GM19324 (cell line): ENCODE measurements around the gene GOLGA7B.
"Not testable (repeated sequence)": the region's sequence is repeated elsewhere in the genome, so short reads cannot be mapped to it uniquely, and the experiment has no call there.

Experiments
- ATAC-seq: cut with Tn5 transposase; IDR thresholded peaks from one replicate; pipeline ENCODE4 v1.9.1; 2021; ENCODE audit warnings: mild to moderate bottlenecking, moderate library complexity; ENCODE audit not compliant: unreplicated experiment, low FRiP score

Gene GOLGA7B

GRCh38 chr10:97830064-97830463, 19.6 kb upstream of the GOLGA7B start:
- no peak for ATAC-seq

GRCh38 chr10:97831259-97831658, 18.4 kb upstream of the GOLGA7B start:
- no peak for ATAC-seq

DNA sequence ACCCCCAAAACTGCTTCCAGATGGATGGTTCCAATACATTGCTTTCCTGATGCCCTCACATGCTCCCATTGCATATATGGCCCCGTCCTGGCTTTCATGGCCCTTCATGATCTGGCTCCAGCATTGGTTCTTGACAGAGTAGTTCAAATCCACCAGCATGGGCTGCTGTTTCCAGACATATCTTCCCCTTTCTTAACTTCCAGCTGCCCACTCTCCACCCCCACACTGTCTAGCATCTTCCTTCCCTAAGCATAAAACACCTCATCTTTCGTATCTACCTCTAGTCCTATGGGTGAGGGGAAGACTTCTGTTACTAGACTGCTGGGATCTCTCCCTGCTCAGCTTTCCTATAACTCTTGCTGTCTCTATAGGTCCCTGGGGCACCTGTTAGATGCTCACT, 13.2 kb upstream of the GOLGA7B start:
- no peak for ATAC-seq

DNA sequence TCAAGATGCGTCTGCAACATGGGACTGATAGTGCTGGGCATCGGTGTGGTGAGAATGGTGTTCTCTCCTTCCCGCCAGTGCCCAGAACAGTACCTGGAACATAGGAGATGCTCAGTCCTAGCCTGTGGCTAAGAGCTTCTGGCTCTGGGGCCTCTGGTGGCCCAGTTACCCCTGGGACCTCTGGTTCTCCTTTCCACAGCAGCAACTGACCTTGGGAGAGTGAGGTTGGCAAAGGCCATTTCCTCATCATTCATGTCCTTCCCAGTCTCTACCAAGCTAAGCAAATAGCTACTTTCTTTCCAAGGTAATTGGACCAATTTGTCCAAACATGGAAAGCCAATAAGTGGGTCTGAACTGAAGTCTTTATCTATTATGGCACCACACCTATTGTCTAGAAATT, 11.6 kb upstream of the GOLGA7B start:
- ATAC-seq: no peak

- ATAC-seq: not testable (repeated sequence)
Observed at GRCh38 chr10:97841166-97841565, 8.5 kb upstream of the GOLGA7B start.

GRCh38 chr10:97842114-97842513, 7.5 kb upstream of the GOLGA7B start:
- ATAC-seq: not testable (repeated sequence)

DNA sequence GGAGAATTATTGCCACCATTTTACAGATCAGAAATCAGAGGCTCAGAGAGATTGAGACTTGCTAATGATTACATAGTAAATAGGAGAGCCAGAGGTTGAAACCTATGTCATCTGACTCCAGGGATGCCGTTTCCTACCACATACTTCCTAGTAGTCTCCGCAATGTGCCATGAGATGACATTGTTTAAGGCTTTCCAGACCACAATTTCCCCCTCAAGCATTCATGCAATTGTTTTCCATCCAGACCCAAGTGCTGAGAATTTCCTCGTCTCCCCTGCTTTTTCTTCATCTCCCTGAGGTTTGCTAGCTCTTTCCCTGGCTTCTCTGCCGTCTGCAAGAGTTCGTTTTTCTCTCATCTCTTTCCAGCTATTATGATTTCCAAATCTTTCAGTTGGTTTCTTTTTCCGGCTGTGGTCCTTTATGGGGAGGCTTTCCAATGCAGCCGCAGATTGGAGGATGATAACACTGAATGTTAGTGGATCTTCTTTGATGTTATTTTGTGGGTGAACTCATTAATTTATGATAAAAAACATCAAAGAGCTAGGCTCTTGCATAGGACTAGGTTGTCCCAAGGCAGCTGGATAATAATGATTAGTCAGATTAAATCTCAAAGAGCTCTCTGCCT, 6.9 kb upstream of the GOLGA7B start:
- no peak for ATAC-seq

- no peak for ATAC-seq
Observed at GRCh38 chr10:97843281-97843671, 6.4 kb upstream of the GOLGA7B start.

GRCh38 chr10:97843972-97844371, 5.7 kb upstream of the GOLGA7B start:
- not testable (repeated sequence) for ATAC-seq

GRCh38 chr10:97844678-97845077, 5.0 kb upstream of the GOLGA7B start:
- ATAC-seq: no peak

DNA sequence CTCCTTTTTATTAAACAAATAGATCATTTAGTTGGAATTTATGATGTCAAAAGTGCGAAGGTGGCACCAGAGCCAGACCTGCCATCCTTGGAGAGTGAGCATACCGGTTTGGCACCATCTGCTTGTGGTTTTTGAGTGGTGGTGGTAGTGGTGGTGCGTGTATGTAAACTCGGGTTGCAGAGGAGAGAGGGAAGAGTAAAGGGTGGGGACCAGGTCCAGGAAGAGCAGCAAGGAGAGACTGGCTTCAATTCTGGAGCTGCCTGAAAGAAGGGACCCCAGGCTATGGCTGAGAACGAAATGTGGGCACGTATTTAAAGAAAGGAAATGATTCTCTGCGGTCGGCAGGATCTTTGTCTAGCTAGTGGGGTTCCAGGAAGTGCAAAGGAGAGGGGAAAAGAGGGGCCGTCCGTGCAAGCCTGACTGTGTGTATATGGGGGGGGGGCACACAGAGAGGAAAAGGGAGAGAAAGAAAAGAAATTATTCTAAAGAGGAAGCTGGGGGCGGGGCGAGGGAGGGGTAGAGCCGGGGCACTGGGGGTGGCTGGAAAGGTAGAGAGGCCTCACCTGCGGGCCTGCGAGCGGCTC, 448 bp upstream of the GOLGA7B start:
- ATAC-seq: no peak

GRCh38 chr10:97850446-97850845, 803 bp downstream of the GOLGA7B start:
- no peak for ATAC-seq

DNA sequence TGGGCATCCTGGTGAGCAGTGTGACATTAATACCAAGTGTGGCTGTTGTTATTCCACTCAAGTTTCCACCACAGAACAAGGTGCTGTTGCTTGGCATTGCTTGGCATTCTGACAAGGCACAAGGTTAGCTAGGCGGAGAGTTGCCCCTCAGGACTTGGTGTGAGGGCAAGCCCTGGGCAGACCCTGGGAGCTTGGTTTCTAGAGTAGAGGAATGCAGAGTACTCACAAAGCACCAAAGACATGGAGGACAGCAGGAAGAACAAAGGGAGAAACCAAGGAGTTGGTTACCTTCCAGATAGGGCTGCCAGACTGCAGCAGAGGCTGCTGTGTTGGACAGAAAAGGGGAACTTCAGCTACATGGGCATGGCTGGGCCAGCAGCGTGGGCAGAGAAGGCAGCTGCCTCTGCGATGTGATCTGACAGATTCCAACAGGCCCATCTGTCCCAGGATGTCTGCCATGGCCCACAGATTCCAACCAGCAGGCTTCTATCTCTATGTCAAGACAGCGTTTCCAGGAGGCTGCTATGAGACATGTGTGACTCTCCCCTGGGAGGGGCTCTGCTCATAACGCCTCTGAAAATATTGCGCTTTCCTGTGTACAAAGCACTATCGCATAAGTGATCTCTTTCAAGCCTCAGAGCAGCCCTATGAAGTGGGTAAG, 1.8 kb downstream of the GOLGA7B start:
- no peak for ATAC-seq

GRCh38 chr10:97852277-97852676, 2.6 kb downstream of the GOLGA7B start:
- ATAC-seq: no peak

GRCh38 chr10:97852840-97853405, 3.3 kb downstream of the GOLGA7B start:
- ATAC-seq: no peak

DNA sequence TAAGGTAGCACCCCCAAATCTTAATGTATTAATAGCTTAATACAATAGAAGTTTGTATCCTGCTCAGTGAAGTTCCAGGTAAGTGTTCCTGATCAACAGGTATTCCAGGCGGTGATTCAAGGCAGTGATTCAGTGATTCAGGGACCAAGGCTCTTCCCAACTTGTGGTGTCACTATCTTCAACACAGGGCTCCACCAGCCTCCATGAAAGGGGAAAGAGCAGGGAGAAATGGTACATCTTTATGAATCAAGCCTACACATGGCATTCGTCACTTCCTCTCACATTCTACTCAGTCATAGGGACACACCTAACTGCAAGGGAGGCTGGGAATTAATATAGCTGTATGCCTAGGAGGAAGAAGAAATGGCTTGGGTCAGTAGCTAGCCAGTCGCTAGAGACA, 5.1 kb downstream of the GOLGA7B start:
- ATAC-seq: no peak

- no peak for ATAC-seq
Observed at GRCh38 chr10:97858001-97858439, 8.4 kb downstream of the GOLGA7B start.

- ATAC-seq: no peak
Observed at GRCh38 chr10:97861097-97861750, 11.6 kb downstream of the GOLGA7B start.

GRCh38 chr10:97861924-97862323, 12.3 kb downstream of the GOLGA7B start:
- no peak for ATAC-seq

GRCh38 chr10:97863808-97864207, 14.2 kb downstream of the GOLGA7B start:
- ATAC-seq: no peak

- ATAC-seq: no peak
Observed at GRCh38 chr10:97865488-97865887, 15.8 kb downstream of the GOLGA7B start.
